ENCODE measurements around the gene MYPOP.

MYPOP gene

GRCh38 chr19:45884682-45885555 is 17.5 kb downstream of the MYPOP start:
- Histone ChIP-seq H3K4me1 (ENCODE audit: control insufficient read depth, low read length) (peaks cover 31% of the 10 kb centered on the region), H3K27me3 (ENCODE audit: control insufficient read depth, low read length) (no peaks in the 10 kb centered on the region), H3K79me2 (ENCODE audit: control insufficient read depth, low read length) (peaks cover 32% of the 10 kb centered on the region), H3K36me3 (ENCODE audit: control insufficient read depth, low read length) (peaks cover 29% of the 10 kb centered on the region), H3K27ac (ENCODE audit: low read depth, low read length) (peak overlapping the region; percentile 73), H4K20me1 (ENCODE audit: control insufficient read depth, insufficient read depth, low read depth, low read length) (peaks cover 20% of the 10 kb centered on the region; the same call in 1 of the 2 replicates), H3K9me3 (ENCODE audit: control insufficient read depth, insufficient read depth, low read length) (no peaks in the 10 kb centered on the region), H3K4me3 (ENCODE audit: low read length) (peak overlapping the region; percentile 82), H3K4me2 (ENCODE audit: low read length) (peak overlapping the region; percentile 97), H3F3A (ENCODE audit: control insufficient read depth, insufficient read depth) (peaks cover 4% of the 10 kb centered on the region; the same call in 1 of the 2 replicates), H3K9me2 (replicated peaks; ENCODE audit: control insufficient read depth, low read length) (no peaks in the 10 kb centered on the region)
- no peak for TF ChIP-seq EZH2phosphoT487 (IDR thresholded peaks at IDR 0.05; ENCODE audit: borderline replicate concordance, low read length)
- TF ChIP-seq, protein P1, sequence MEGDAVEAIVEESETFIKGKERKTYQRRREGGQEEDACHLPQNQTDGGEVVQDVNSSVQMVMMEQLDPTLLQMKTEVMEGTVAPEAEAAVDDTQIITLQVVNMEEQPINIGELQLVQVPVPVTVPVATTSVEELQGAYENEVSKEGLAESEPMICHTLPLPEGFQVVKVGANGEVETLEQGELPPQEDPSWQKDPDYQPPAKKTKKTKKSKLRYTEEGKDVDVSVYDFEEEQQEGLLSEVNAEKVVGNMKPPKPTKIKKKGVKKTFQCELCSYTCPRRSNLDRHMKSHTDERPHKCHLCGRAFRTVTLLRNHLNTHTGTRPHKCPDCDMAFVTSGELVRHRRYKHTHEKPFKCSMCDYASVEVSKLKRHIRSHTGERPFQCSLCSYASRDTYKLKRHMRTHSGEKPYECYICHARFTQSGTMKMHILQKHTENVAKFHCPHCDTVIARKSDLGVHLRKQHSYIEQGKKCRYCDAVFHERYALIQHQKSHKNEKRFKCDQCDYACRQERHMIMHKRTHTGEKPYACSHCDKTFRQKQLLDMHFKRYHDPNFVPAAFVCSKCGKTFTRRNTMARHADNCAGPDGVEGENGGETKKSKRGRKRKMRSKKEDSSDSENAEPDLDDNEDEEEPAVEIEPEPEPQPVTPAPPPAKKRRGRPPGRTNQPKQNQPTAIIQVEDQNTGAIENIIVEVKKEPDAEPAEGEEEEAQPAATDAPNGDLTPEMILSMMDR (IDR thresholded peaks at IDR 0.05; ENCODE audit: low read depth, low read length, poor library complexity, severe bottlenecking) = no peak

DNA sequence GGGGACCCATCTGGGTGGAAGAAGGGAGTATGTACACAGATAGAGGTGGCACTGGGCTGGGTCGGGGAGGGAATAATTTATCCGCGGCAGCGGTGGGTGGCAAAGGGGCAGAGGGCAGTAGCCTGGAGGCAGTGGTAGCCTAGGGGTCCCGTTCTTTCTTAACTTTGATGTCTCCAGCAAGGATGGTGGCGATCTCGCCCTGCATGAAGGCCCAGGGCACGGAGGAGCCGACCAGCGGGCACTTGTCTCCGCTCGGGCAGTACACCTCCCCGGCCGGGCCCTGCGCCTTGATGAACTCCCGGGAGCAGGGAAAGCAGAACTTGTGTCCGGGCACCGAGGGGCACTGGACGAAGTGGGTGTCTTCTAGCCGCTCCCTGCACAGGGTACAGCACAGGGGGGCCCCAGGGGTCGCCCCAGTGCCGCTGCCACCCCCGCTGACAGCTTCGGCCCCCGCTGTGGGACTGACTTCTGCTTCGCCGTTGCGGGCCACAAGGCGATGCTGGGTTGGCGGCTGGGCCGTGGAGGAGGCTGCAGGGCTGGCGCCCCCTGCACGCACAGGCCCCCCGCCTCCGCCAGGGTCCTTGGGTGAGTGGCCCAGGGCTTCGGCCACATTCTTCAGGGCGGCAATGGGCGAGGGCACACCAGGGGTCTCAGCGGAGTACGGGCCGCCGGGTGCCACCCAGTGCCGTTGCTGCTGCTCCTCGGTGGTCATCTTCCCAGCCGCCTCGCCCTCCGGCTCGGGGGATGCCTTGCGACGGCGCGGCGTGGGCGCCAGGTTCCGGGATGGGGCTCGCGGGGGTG is 18.3 kb downstream of the MYPOP start:
- Histone ChIP-seq H3F3A (ENCODE audit: control insufficient read depth, insufficient read depth) (peaks cover 4% of the 10 kb centered on the region; the same call in 1 of the 2 replicates), H3K4me1 (ENCODE audit: control insufficient read depth, low read length) (peaks cover 31% of the 10 kb centered on the region), H3K27ac (ENCODE audit: low read depth, low read length) (no peak overlapping the region), H3K9me3 (ENCODE audit: control insufficient read depth, insufficient read depth, low read length) (no peaks in the 10 kb centered on the region), H3K9me2 (replicated peaks; ENCODE audit: control insufficient read depth, low read length) (no peaks in the 10 kb centered on the region), H4K20me1 (ENCODE audit: control insufficient read depth, insufficient read depth, low read depth, low read length) (peaks cover 20% of the 10 kb centered on the region; the same call in 1 of the 2 replicates), H3K4me2 (ENCODE audit: low read length) (peak overlapping the region; percentile 97), H3K36me3 (ENCODE audit: control insufficient read depth, low read length) (peaks cover 29% of the 10 kb centered on the region), H3K27me3 (ENCODE audit: control insufficient read depth, low read length) (no peaks in the 10 kb centered on the region), H3K79me2 (ENCODE audit: control insufficient read depth, low read length) (peaks cover 32% of the 10 kb centered on the region), H3K4me3 (ENCODE audit: low read length) (peak overlapping the region; percentile 82; the same call in 1 of the 2 replicates)
- no peak for TF ChIP-seq EZH2phosphoT487 (IDR thresholded peaks at IDR 0.05; ENCODE audit: borderline replicate concordance, low read length)
- TF ChIP-seq, protein P1 (IDR thresholded peaks at IDR 0.05; ENCODE audit: low read depth, low read length, poor library complexity, severe bottlenecking) = no peak

DNA sequence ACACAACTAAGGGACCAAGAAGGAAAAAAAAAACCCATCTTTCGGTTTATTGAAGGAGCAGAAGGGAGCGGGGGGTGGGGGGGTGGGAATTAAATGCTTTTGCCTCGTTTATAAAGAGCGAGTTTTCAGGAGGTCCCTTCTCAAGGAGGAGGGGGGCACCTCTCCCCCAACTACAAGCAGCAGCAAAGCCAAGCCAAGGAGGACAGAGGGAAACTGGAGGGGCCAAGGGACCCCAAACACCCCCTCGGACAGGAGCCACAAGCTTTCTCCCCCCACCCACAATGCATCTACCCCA is 18.9 kb downstream of the MYPOP start:
- H3K27ac ChIP-seq (ENCODE audit: low read depth, low read length) = no peak overlapping the region
- TF ChIP-seq, protein P1 (IDR thresholded peaks at IDR 0.05; ENCODE audit: low read depth, low read length, poor library complexity, severe bottlenecking) = no peak
- no peak for TF ChIP-seq EZH2phosphoT487 (IDR thresholded peaks at IDR 0.05; ENCODE audit: borderline replicate concordance, low read length)
- peaks cover 29% of the 10 kb centered on the region for H3K36me3 ChIP-seq (ENCODE audit: control insufficient read depth, low read length)
- H4K20me1 ChIP-seq (ENCODE audit: control insufficient read depth, insufficient read depth, low read depth, low read length) = peaks cover 20% of the 10 kb centered on the region; the same call in 1 of the 2 replicates
- no peaks in the 10 kb centered on the region for H3K27me3 ChIP-seq (ENCODE audit: control insufficient read depth, low read length)
- H3K4me1 ChIP-seq (ENCODE audit: control insufficient read depth, low read length) = peaks cover 31% of the 10 kb centered on the region
- H3K9me3 ChIP-seq (ENCODE audit: control insufficient read depth, insufficient read depth, low read length) = no peaks in the 10 kb centered on the region
- H3K9me2 ChIP-seq (replicated peaks; ENCODE audit: control insufficient read depth, low read length) = no peaks in the 10 kb centered on the region
- peaks cover 32% of the 10 kb centered on the region for H3K79me2 ChIP-seq (ENCODE audit: control insufficient read depth, low read length)
- peak overlapping the region; percentile 35; the same call in 1 of the 2 replicates for H3K4me3 ChIP-seq (ENCODE audit: low read length)
- H3F3A ChIP-seq (ENCODE audit: control insufficient read depth, insufficient read depth) = peaks cover 4% of the 10 kb centered on the region; the same call in 1 of the 2 replicates
- peak overlapping the region; percentile 97 for H3K4me2 ChIP-seq (ENCODE audit: low read length)

Data from DOHH2 (cell line).